HepG2 (cell line): ENCODE data around the gene APLP1. TPM values are rescaled to one million over a fixed set of nuclear protein-coding genes. Genes with fewer than 3 reads are reported as not detected.

Source experiments
- FOXM1 ChIP-seq: sonication (generic); formaldehyde crosslinking; IDR thresholded peaks from 2 replicates; pipeline ENCODE4 v1.5.0; 2020; ENCODE audit warnings: missing genetic modification reagents
- GABPA ChIP-seq, 2 experiments: IDR thresholded peaks; 2 replicates each; pipeline ENCODE4 v1.6.1; 2011 to 2016; ENCODE audit warnings: low read depth in 2 of 2, low read length in 1 of 2, missing biosample characterization in 1 of 2, missing genetic modification characterization in 1 of 2
- HNRNPK ChIP-seq: fragments of 200-400 bp; formaldehyde crosslinking; IDR thresholded peaks from 2 replicates; pipeline ENCODE4 v1.6.1; 2018; ENCODE audit warnings: low read length, low read depth, moderate library complexity, mild to moderate bottlenecking; ENCODE audit not compliant: poor library complexity, severe bottlenecking
- MBNL3 ChIP-seq: fragments of 250-450 bp; sonication (Bioruptor Pico); conservative IDR thresholded peaks from 2 replicates; pipeline ENCODE4 v1.8.0; 2022; ENCODE audit warnings: mild to moderate bottlenecking, inconsistent platforms
- NCOA1 ChIP-seq: sonication (generic); formaldehyde crosslinking; IDR thresholded peaks from 2 replicates; pipeline ENCODE4 v1.9.0; 2021; ENCODE audit warnings: missing genetic modification reagents
- NR2F2 ChIP-seq: IDR thresholded peaks from 2 replicates; pipeline ENCODE4 v1.6.1; 2012; ENCODE audit warnings: low read depth, inconsistent platforms, borderline replicate concordance
- PHF8 ChIP-seq: sonication (generic); formaldehyde crosslinking; IDR thresholded peaks from 2 replicates; pipeline ENCODE4 v1.5.0; 2020; ENCODE audit warnings: missing genetic modification reagents
- SMAD9 ChIP-seq: sonication (generic); formaldehyde crosslinking; IDR thresholded peaks from 2 replicates; pipeline ENCODE4 v1.5.1; 2020; ENCODE audit warnings: mild to moderate bottlenecking, missing genetic modification reagents
- SOX5 ChIP-seq: IDR thresholded peaks from 2 replicates; pipeline ENCODE4 v1.6.1; 2016; ENCODE audit warnings: borderline replicate concordance
- SSRP1 ChIP-seq: IDR thresholded peaks from 2 replicates; pipeline ENCODE4 v1.6.1; 2016; ENCODE audit warnings: control low read depth
- ZNF3 ChIP-seq: IDR thresholded peaks from 2 replicates; pipeline ENCODE4 v1.7.0; 2017; ENCODE audit warnings: inconsistent platforms
- ZNF670 ChIP-seq: sonication (generic); formaldehyde crosslinking; IDR thresholded peaks from 2 replicates; pipeline ENCODE4 v1.8.0; 2022; ENCODE audit warnings: mild to moderate bottlenecking, missing genetic modification reagents, borderline replicate concordance
- ZNF672 ChIP-seq: sonication (generic); formaldehyde crosslinking; IDR thresholded peaks from 2 replicates; pipeline ENCODE4 v1.8.1; 2022; ENCODE audit warnings: missing genetic modification reagents
- ZNF777 ChIP-seq: sonication (generic); formaldehyde crosslinking; IDR thresholded peaks from 2 replicates; pipeline ENCODE4 v1.4.0; 2020; ENCODE audit warnings: missing genetic modification reagents
- polyA plus RNA-seq, 8 experiments: library from polyadenylated mRNA; depleted of rRNA in 3 of 8; stranded (reverse) in 7 of 8; unstranded in 1 of 8; fragments of >200 nt; fragmentation: Illumina TruSeq in 4 of 8; extraction: Trizol in 4 of 8; gene quantifications; 2 replicates each; pipeline versions ENCODE4 v1.2.1 to v1.2.3, GENCODE V29; 2011 to 2016; ENCODE audit warnings: low read depth in 4 of 8, missing spikeins in 1 of 8, mixed read lengths in 1 of 8; ENCODE audit not compliant: insufficient read depth in 1 of 8
- total RNA-seq, 5 experiments: library from RNA; depleted of rRNA; stranded (reverse); fragments of >200 nt; fragmentation: Illumina TruSeq; extraction: Trizol; gene quantifications; 2 replicates each; pipeline ENCODE4 v1.2.3, GENCODE V29; 2016; ENCODE audit warnings: low read depth in 1 of 5
- TF ChIP-seq, protein P1 (sequence below): sonication (generic); formaldehyde crosslinking; IDR thresholded peaks from 2 replicates; pipeline ENCODE4 v1.5.0; 2020; ENCODE audit warnings: mild to moderate bottlenecking, missing genetic modification reagents, borderline replicate concordance
- TF ChIP-seq, protein P2 (sequence below): sonication (generic); formaldehyde crosslinking; IDR thresholded peaks from 2 replicates; pipeline ENCODE4 v1.5.0; 2020; ENCODE audit warnings: missing genetic modification reagents
- TF ChIP-seq, protein P3 (sequence below): fragments of 450-650 bp; IDR thresholded peaks from 2 replicates; pipeline ENCODE4 v1.6.1; 2017
- TF ChIP-seq, protein P4 (sequence below): sonication (generic); formaldehyde crosslinking; IDR thresholded peaks from 2 replicates; pipeline ENCODE4 v1.4.0; 2020; ENCODE audit warnings: mild to moderate bottlenecking, missing genetic modification reagents
- TF ChIP-seq, protein P5 (sequence below): sonication (generic); formaldehyde crosslinking; IDR thresholded peaks from 2 replicates; pipeline ENCODE4 v1.4.0; 2020; ENCODE audit warnings: missing genetic modification reagents, borderline replicate concordance

APLP1 gene
- total and polyA plus RNA-seq, 2 of the 13 experiments (the other 11 are each of a cell fraction or from before 2014, with no cell fraction given) = 2.0 to 2.9 TPM

DNA sequence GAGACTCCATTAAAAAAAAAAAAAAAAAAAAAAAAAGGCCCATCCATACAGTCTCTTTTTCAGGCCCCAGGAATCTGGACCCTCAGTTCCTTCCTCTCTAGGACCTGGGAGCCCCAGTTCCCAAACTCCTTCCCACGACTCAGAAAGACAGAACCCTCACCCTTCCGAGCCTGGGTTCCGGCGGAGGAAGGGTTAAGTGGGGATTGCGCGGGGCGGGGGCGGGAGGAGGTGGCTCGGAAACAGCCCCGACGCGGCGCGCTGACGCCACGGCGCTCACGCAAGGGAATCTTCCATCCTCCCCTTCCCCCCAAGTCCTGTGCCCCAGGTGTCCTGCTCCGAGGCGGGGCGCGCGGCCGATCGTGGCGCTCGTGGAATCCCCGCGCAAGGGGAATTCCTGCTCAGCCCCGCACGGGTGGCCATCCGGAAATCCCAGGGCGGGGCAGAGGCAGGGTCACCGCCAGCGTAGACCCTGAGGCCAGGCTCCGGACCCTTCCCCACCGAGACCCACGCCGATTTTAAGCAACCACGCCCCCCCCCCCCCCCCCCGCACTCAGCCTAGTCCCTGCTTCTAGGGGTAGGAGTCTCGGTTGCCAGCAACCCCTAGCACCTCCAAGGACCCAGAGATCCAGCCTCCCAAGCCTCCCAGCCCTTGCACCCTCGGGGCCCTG is 31.3 kb downstream of the APLP1 start (continued):
- no peak for TF ChIP-seq SMAD9 (CRISPR knock-in tag)
- TF ChIP-seq NCOA1 (CRISPR knock-in tag) = no peak
- TF ChIP-seq, protein P1, sequence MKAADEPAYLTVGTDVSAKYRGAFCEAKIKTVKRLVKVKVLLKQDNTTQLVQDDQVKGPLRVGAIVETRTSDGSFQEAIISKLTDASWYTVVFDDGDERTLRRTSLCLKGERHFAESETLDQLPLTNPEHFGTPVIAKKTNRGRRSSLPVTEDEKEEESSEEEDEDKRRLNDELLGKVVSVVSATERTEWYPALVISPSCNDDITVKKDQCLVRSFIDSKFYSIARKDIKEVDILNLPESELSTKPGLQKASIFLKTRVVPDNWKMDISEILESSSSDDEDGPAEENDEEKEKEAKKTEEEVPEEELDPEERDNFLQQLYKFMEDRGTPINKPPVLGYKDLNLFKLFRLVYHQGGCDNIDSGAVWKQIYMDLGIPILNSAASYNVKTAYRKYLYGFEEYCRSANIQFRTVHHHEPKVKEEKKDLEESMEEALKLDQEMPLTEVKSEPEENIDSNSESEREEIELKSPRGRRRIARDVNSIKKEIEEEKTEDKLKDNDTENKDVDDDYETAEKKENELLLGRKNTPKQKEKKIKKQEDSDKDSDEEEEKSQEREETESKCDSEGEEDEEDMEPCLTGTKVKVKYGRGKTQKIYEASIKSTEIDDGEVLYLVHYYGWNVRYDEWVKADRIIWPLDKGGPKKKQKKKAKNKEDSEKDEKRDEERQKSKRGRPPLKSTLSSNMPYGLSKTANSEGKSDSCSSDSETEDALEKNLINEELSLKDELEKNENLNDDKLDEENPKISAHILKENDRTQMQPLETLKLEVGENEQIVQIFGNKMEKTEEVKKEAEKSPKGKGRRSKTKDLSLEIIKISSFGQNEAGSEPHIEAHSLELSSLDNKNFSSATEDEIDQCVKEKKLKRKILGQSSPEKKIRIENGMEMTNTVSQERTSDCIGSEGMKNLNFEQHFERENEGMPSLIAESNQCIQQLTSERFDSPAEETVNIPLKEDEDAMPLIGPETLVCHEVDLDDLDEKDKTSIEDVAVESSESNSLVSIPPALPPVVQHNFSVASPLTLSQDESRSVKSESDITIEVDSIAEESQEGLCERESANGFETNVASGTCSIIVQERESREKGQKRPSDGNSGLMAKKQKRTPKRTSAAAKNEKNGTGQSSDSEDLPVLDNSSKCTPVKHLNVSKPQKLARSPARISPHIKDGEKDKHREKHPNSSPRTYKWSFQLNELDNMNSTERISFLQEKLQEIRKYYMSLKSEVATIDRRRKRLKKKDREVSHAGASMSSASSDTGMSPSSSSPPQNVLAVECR (CRISPR knock-in tag) = no peak
- TF ChIP-seq, protein P2, sequence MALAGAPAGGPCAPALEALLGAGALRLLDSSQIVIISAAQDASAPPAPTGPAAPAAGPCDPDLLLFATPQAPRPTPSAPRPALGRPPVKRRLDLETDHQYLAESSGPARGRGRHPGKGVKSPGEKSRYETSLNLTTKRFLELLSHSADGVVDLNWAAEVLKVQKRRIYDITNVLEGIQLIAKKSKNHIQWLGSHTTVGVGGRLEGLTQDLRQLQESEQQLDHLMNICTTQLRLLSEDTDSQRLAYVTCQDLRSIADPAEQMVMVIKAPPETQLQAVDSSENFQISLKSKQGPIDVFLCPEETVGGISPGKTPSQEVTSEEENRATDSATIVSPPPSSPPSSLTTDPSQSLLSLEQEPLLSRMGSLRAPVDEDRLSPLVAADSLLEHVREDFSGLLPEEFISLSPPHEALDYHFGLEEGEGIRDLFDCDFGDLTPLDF (CRISPR knock-in tag) = no peak
- TF ChIP-seq, protein P3, sequence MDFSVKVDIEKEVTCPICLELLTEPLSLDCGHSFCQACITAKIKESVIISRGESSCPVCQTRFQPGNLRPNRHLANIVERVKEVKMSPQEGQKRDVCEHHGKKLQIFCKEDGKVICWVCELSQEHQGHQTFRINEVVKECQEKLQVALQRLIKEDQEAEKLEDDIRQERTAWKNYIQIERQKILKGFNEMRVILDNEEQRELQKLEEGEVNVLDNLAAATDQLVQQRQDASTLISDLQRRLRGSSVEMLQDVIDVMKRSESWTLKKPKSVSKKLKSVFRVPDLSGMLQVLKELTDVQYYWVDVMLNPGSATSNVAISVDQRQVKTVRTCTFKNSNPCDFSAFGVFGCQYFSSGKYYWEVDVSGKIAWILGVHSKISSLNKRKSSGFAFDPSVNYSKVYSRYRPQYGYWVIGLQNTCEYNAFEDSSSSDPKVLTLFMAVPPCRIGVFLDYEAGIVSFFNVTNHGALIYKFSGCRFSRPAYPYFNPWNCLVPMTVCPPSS = no peak
- TF ChIP-seq SSRP1 (CRISPR knock-in tag) = no peak
- TF ChIP-seq SOX5 = no peak
- TF ChIP-seq FOXM1 = no peak
- TF ChIP-seq, protein P4, sequence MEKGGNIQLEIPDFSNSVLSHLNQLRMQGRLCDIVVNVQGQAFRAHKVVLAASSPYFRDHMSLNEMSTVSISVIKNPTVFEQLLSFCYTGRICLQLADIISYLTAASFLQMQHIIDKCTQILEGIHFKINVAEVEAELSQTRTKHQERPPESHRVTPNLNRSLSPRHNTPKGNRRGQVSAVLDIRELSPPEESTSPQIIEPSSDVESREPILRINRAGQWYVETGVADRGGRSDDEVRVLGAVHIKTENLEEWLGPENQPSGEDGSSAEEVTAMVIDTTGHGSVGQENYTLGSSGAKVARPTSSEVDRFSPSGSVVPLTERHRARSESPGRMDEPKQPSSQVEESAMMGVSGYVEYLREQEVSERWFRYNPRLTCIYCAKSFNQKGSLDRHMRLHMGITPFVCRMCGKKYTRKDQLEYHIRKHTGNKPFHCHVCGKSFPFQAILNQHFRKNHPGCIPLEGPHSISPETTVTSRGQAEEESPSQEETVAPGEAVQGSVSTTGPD (CRISPR knock-in tag) = no peak
- TF ChIP-seq MBNL3 (CRISPR knock-in tag) = no peak
- TF ChIP-seq ZNF670 (CRISPR knock-in tag) = no peak
- TF ChIP-seq GABPA (IDR thresholded peaks at IDR 0.05; ENCODE audit: low read depth, low read length) = 0 out of 2 replicates have a peak, but pooled peaks have one; percentile 13
- TF ChIP-seq GABPA (CRISPR knock-in tag; IDR thresholded peaks at IDR 0.05; ENCODE audit: low read depth) = peak; percentile 47
- no peak for TF ChIP-seq ZNF672 (CRISPR knock-in tag)
- TF ChIP-seq ZNF777 = no peak; the same call in 1 of the 2 replicates
- TF ChIP-seq PHF8 (CRISPR knock-in tag) = peak; percentile 70
- TF ChIP-seq NR2F2 = no peak
- TF ChIP-seq ZNF3 (CRISPR knock-in tag) = no peak
- TF ChIP-seq, protein P5, sequence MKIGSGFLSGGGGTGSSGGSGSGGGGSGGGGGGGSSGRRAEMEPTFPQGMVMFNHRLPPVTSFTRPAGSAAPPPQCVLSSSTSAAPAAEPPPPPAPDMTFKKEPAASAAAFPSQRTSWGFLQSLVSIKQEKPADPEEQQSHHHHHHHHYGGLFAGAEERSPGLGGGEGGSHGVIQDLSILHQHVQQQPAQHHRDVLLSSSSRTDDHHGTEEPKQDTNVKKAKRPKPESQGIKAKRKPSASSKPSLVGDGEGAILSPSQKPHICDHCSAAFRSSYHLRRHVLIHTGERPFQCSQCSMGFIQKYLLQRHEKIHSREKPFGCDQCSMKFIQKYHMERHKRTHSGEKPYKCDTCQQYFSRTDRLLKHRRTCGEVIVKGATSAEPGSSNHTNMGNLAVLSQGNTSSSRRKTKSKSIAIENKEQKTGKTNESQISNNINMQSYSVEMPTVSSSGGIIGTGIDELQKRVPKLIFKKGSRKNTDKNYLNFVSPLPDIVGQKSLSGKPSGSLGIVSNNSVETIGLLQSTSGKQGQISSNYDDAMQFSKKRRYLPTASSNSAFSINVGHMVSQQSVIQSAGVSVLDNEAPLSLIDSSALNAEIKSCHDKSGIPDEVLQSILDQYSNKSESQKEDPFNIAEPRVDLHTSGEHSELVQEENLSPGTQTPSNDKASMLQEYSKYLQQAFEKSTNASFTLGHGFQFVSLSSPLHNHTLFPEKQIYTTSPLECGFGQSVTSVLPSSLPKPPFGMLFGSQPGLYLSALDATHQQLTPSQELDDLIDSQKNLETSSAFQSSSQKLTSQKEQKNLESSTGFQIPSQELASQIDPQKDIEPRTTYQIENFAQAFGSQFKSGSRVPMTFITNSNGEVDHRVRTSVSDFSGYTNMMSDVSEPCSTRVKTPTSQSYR (CRISPR knock-in tag) = peak; percentile 74; the same call in 1 of the 2 replicates
- peak; percentile 96 for TF ChIP-seq HNRNPK
